GM12878 (cell line): ENCODE results near the gene BCKDHA. TPM values are rescaled to one million over a fixed set of nuclear protein-coding genes. Genes with fewer than 3 reads are reported as not detected.

ENCODE experiments used
- ATAC-seq: fragments of 200-7000 bp; cut with Tn5 transposase; 3 replicates; pipeline ENCODE4 v1.9.1; 2020; ENCODE audit warnings: mild to moderate bottlenecking, moderate library complexity
- BruUV-seq: library from RNA; stranded (reverse); fragments of 400-500 nt; replicated peaks from 2 replicates; lab custom pipeline; 2021; lab: Mats Ljungman, UMichigan
- CTCF ChIA-PET: fragments of 300-600 bp; sonication (Branson Sonifier 250); formaldehyde crosslinking; extraction: SDS; loops from one replicate; lab custom pipeline; 2021; ENCODE audit warnings: inconsistent platforms; lab: Yijun Ruan, JAX
- POLR2A ChIA-PET: fragments of 350-600 bp; formaldehyde crosslinking; extraction: SDS; loops from one replicate; lab custom pipeline; 2021; ENCODE audit warnings: inconsistent platforms; lab: Charles Lee
- RAD21 ChIA-PET: fragments of 300-600 bp; sonication (Branson Sonifier 250); formaldehyde crosslinking; loops from one replicate; lab custom pipeline; 2023; ENCODE audit warnings: antibody characterized with exemption; ENCODE audit not compliant: unreplicated experiment; lab: Charles Lee
- SMC1A ChIA-PET: fragments of 300-600 bp; sonication (Branson Sonifier 250); formaldehyde crosslinking; loops from one replicate; lab custom pipeline; 2023; ENCODE audit not compliant: unreplicated experiment, uncharacterized antibody; lab: Charles Lee
- DNase-seq: peaks from one replicate; pipeline ENCODE4 v3.0.0-alpha.2; 2011; ENCODE audit warnings: low read depth, low spot score
- FAIRE-seq: peaks from 3 replicates; lab custom pipeline; 2011; peaks lifted over from hg19 to GRCh38; lab: Jason Lieb, UNC
- H2AFZ ChIP-seq: 2 replicates; pipeline ENCODE4 v1.6.0; 2011; ENCODE audit warnings: low read depth, low read length, control low read depth; ENCODE audit not compliant: control insufficient read depth
- H3K27ac ChIP-seq: 2 replicates; pipeline ENCODE4 v1.5.1; 2011; ENCODE audit warnings: control low read depth; ENCODE audit not compliant: control insufficient read depth, insufficient read depth
- H3K27me3 ChIP-seq, 2 experiments: replicated peaks in 1 of 2; 2 replicates each; pipeline versions ENCODE4 v1.6.0 to v1.6.1; 2011; ENCODE audit warnings: low read length in 1 of 2; ENCODE audit not compliant: control insufficient read depth in 2 of 2, insufficient read depth in 2 of 2
- H3K36me3 ChIP-seq, 2 experiments: 2 replicates each; pipeline ENCODE4 v1.5.1; 2011; ENCODE audit warnings: low read length in 1 of 2; ENCODE audit not compliant: control insufficient read depth in 2 of 2, insufficient read depth in 2 of 2
- H3K4me1 ChIP-seq: 2 replicates; pipeline ENCODE4 v1.6.1; 2011; ENCODE audit warnings: mild to moderate bottlenecking, low read length, moderate library complexity, mixed read lengths; ENCODE audit not compliant: control insufficient read depth, insufficient read depth
- H3K4me2 ChIP-seq: 2 replicates; pipeline ENCODE4 v1.6.0; 2011; ENCODE audit warnings: control low read depth; ENCODE audit not compliant: control insufficient read depth, insufficient read depth
- H3K4me3 ChIP-seq: fragments of 200-600 bp; sonication (generic); 2 replicates; pipeline ENCODE4 v1.5.1; 2016
- H3K79me2 ChIP-seq: 2 replicates; pipeline ENCODE4 v1.6.0; 2011; ENCODE audit warnings: low read length; ENCODE audit not compliant: control insufficient read depth, insufficient read depth
- H3K9ac ChIP-seq: 2 replicates; pipeline ENCODE4 v1.8.0; 2011; ENCODE audit warnings: low read length, control low read depth, mixed read lengths; ENCODE audit not compliant: control insufficient read depth, insufficient read depth
- H3K9me3 ChIP-seq: replicated peaks from 3 replicates; pipeline ENCODE4 v1.5.1; 2011; ENCODE audit warnings: mild to moderate bottlenecking, low read length; ENCODE audit not compliant: control insufficient read depth, insufficient read depth
- H4K20me1 ChIP-seq: 2 replicates; pipeline ENCODE4 v1.6.0; 2011; ENCODE audit not compliant: control insufficient read depth, insufficient read depth
- ASH2L ChIP-seq: fragments of 300-600, 200-600 bp; sonication (generic); IDR thresholded peaks from 2 replicates; pipeline ENCODE4 v1.6.1; 2017; ENCODE audit warnings: low read depth, mild to moderate bottlenecking, borderline replicate concordance
- BCL11A ChIP-seq: IDR thresholded peaks from 2 replicates; pipeline ENCODE4 v1.6.1; 2011; ENCODE audit warnings: low read depth, low read length
- CHD1 ChIP-seq: IDR thresholded peaks from 2 replicates; pipeline ENCODE4 v1.6.1; 2012; ENCODE audit warnings: low read depth, low read length, improper control_type of control experiment
- EGR1 ChIP-seq, 2 experiments: IDR thresholded peaks; 1 replicate in 1 of 2; 2 replicates in 1 of 2; pipeline ENCODE4 v1.6.1; 2011 to 2012; ENCODE audit warnings: low read depth in 2 of 2, low read length in 2 of 2, borderline replicate concordance in 1 of 2, mild to moderate bottlenecking in 1 of 2, moderate library complexity in 1 of 2
- GABPA ChIP-seq: IDR thresholded peaks from 2 replicates; pipeline ENCODE4 v1.6.1; 2014; ENCODE audit warnings: antibody characterized with exemption, low read depth, mild to moderate bottlenecking, inconsistent platforms
- IKZF1 ChIP-seq: fragments of 450-650 bp; conservative IDR thresholded peaks from 2 replicates; pipeline ENCODE4 v1.6.1; 2017; ENCODE audit warnings: antibody characterized with exemption, mild to moderate bottlenecking
- KLF5 ChIP-seq: fragments of 450-650 bp; IDR thresholded peaks from 2 replicates; pipeline ENCODE4 v1.6.1; 2014; ENCODE audit warnings: mild to moderate bottlenecking; ENCODE audit not compliant: partially characterized antibody
- MYB ChIP-seq: fragments of 150-350 bp; IDR thresholded peaks from 2 replicates; pipeline ENCODE4 v1.6.1; 2014; ENCODE audit warnings: mild to moderate bottlenecking, low read depth, low read length, borderline replicate concordance
- NR2C1 ChIP-seq: fragments of 450-650 bp; IDR thresholded peaks from 2 replicates; pipeline ENCODE4 v1.6.1; 2017; ENCODE audit warnings: antibody characterized with exemption, mild to moderate bottlenecking, moderate library complexity
- SIX5 ChIP-seq: IDR thresholded peaks from 2 replicates; pipeline ENCODE4 v1.6.1; 2011; ENCODE audit warnings: mild to moderate bottlenecking, low read depth, low read length, moderate library complexity; ENCODE audit not compliant: severe bottlenecking
- SMAD1 ChIP-seq: fragments of 450-650 bp; IDR thresholded peaks from 2 replicates; pipeline ENCODE4 v1.6.1; 2018; ENCODE audit warnings: mild to moderate bottlenecking, low read depth; ENCODE audit not compliant: partially characterized antibody
- SUPT20H ChIP-seq: IDR thresholded peaks from 2 replicates; pipeline ENCODE4 v1.6.1; 2011; ENCODE audit warnings: low read depth, mild to moderate bottlenecking, low read length, moderate library complexity, borderline replicate concordance; ENCODE audit not compliant: control insufficient read depth
- ZNF207 ChIP-seq: fragments of 450-650 bp; IDR thresholded peaks from 2 replicates; pipeline ENCODE4 v1.6.1; 2014; ENCODE audit warnings: antibody characterized with exemption, mild to moderate bottlenecking, borderline replicate concordance
- ZNF622 ChIP-seq: fragments of 450-650 bp; IDR thresholded peaks from 2 replicates; pipeline ENCODE4 v1.6.1; 2017; ENCODE audit warnings: mild to moderate bottlenecking, inconsistent platforms
- WGBS: methylation state at CpG from one replicate; pipeline ENCODE4 v1.1.6; 2016; ENCODE audit warnings: low lambda C conversion rate; ENCODE audit not compliant: insufficient replicate concordance, insufficient coverage; ENCODE audit errors: missing lambda C conversion rate; 5-methylcytosine and 5-hydroxymethylcytosine counted together
- in situ Hi-C: fragments of 300-500 bp; cut with MboI; formaldehyde crosslinking; loops from 9 replicates; pipeline ENCODE4 v1.14.3; 2018; ENCODE audit warnings: mixed read lengths
- intact Hi-C: fragments of 100-400 bp; cut with micrococcal nuclease; formaldehyde crosslinking; loops from one replicate; pipeline ENCODE4 v1.14.2; 2022; ENCODE audit not compliant: unreplicated experiment
- polyA plus RNA-seq, 11 experiments: library from polyadenylated mRNA; depleted of rRNA in 4 of 11; unstranded in 6 of 11; stranded (reverse) in 5 of 11; fragments of >200 nt; fragmentation: Nextera tagmentation in 4 of 11; fragmentation: Illumina TruSeq in 1 of 11; extraction: Ambion mirVana in 4 of 11; extraction: Trizol in 1 of 11; gene quantifications; 1 replicate in 1 of 11; 2 replicates in 10 of 11; pipeline versions ENCODE4 v1.2.1 to v1.2.3, GENCODE V29; 2011 to 2016; ENCODE audit warnings: inconsistent platforms in 2 of 11, missing spikeins in 2 of 11, low read depth in 1 of 11
- total RNA-seq, 4 experiments: library from RNA; depleted of rRNA in 3 of 4; stranded (reverse); fragments of >200 nt in 3 of 4; fragmentation: Illumina TruSeq in 1 of 4; extraction: Trizol in 1 of 4; gene quantifications; 2 replicates each; pipeline versions ENCODE4 v1.2.1 to v1.2.3, GENCODE V29; 2013 to 2021
- TF ChIP-seq, protein P1 (sequence below): fragments of 450-650 bp; IDR thresholded peaks from 2 replicates; pipeline ENCODE4 v1.6.1; 2017; ENCODE audit warnings: antibody characterized with exemption, mild to moderate bottlenecking, moderate library complexity
- TF ChIP-seq, protein P2 (sequence below): fragments of 150-350 bp; IDR thresholded peaks from 2 replicates; pipeline ENCODE4 v1.6.1; 2014; ENCODE audit warnings: mild to moderate bottlenecking, low read depth, low read length

The BCKDHA gene
- total and polyA plus RNA-seq, 10 of the 15 experiments (the other 5 are each of a cell fraction or from before 2014, with no cell fraction given), result 9.9 to 107 (median 46.4) TPM

DNA sequence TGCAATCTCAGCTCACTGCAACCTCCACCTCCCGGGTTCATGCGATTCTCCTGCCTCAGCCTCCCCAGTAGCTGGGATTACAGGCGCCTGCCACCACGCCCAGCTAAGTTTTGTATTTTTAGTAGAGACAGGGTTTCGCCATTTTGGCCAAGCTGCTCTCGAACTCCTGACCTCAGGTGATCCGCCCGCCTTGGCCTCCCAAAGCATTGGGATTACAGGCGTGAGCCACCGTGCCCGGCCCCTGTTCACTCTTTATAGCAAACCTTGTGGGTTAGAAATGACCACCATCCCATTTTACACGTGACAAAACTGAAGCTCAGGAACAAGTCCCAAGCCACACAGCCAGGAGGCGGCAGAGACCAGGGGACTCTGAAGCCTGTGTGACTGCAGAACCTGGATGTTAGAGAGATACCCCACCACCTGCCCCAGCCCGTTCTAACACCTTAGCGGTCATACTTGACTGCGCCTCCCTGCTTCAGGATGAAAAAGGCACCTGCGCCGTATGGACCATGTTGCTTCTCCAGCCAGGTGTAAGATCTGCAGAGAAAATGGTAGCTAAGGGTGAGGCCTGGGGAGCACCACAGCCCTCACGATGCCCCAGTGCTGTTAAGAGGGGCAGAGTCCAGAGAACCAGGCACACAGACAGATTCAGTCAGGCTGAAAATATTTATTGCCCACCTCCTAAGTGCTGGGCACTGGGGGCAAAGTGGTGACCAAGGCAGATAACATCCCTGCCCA is 38.5 kb downstream of the BCKDHA start:
- WGBS, result 93% methylated on average over 19 of the region's 19 CpGs
- no peak overlapping the region for H3K9ac ChIP-seq
- no peaks in the 10 kb centered on the region for H4K20me1 ChIP-seq
- in situ Hi-C loops (no loop called here), intact Hi-C loops (loop anchor here (5.0 kb wide), 1 partner anchor 234 kb away; no protein-coding TSS in a partner anchor)
- ChIA-PET SMC1A (interaction anchor here (0.6 to 1.7 kb wide), 3 partner anchors 12 to 226 kb away, joined by 3 to 4 read pairs (median 3); no protein-coding TSS in a partner anchor), POLR2A (interaction anchor here (0.5 kb wide), 1 partner anchor 119 kb away, joined by 5 read pairs; no protein-coding TSS in a partner anchor), RAD21 (interaction anchor here (0.6 to 1.0 kb wide), 2 partner anchors 74 to 127 kb away, joined by 3 read pairs; no protein-coding TSS in a partner anchor), CTCF (interaction anchor here (0.6 to 1.6 kb wide), 6 partner anchors 14 to 232 kb away, joined by 3 read pairs; no protein-coding TSS in a partner anchor)
- no peak overlapping the region for H3K4me2 ChIP-seq
- no peaks in the 10 kb centered on the region for H3K27me3 ChIP-seq
- H3K4me1 ChIP-seq, result no peaks in the 10 kb centered on the region
- DNase-seq, result no peak
- H2AFZ ChIP-seq, result no peak overlapping the region
- FAIRE-seq, result no peak
- H3K4me3 ChIP-seq, result no peak overlapping the region
- H3K27ac ChIP-seq, result no peak overlapping the region
- no peaks in the 10 kb centered on the region for H3K9me3 ChIP-seq
- H3K36me3 ChIP-seq, result peaks cover 9 to 10% of the 10 kb centered on the region in 2 experiments; a peak in 3 of 4 replicates
- TF ChIP-seq, protein P1, sequence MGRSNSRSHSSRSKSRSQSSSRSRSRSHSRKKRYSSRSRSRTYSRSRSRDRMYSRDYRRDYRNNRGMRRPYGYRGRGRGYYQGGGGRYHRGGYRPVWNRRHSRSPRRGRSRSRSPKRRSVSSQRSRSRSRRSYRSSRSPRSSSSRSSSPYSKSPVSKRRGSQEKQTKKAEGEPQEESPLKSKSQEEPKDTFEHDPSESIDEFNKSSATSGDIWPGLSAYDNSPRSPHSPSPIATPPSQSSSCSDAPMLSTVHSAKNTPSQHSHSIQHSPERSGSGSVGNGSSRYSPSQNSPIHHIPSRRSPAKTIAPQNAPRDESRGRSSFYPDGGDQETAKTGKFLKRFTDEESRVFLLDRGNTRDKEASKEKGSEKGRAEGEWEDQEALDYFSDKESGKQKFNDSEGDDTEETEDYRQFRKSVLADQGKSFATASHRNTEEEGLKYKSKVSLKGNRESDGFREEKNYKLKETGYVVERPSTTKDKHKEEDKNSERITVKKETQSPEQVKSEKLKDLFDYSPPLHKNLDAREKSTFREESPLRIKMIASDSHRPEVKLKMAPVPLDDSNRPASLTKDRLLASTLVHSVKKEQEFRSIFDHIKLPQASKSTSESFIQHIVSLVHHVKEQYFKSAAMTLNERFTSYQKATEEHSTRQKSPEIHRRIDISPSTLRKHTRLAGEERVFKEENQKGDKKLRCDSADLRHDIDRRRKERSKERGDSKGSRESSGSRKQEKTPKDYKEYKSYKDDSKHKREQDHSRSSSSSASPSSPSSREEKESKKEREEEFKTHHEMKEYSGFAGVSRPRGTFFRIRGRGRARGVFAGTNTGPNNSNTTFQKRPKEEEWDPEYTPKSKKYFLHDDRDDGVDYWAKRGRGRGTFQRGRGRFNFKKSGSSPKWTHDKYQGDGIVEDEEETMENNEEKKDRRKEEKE, result no peak
- TF ChIP-seq NR2C1 (no peak), GABPA (no peak), BCL11A (no peak), SUPT20H (no peak), SIX5 (no peak), ZNF622 (no peak), IKZF1 (no peak), ZNF207 (no peak), EGR1 (IDR thresholded peaks at IDR 0.05; ENCODE audit: borderline replicate concordance in 1 of 2, low read depth in 2 of 2, low read length in 2 of 2) (no peak), KLF5 (no peak), CHD1 (no peak), MYB (no peak), ASH2L (no peak), SMAD1 (no peak)
- TF ChIP-seq, protein P2, sequence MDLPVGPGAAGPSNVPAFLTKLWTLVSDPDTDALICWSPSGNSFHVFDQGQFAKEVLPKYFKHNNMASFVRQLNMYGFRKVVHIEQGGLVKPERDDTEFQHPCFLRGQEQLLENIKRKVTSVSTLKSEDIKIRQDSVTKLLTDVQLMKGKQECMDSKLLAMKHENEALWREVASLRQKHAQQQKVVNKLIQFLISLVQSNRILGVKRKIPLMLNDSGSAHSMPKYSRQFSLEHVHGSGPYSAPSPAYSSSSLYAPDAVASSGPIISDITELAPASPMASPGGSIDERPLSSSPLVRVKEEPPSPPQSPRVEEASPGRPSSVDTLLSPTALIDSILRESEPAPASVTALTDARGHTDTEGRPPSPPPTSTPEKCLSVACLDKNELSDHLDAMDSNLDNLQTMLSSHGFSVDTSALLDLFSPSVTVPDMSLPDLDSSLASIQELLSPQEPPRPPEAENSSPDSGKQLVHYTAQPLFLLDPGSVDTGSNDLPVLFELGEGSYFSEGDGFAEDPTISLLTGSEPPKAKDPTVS, result no peak
- BruUV-seq, result no TSS peak
- peaks cover 2% of the 10 kb centered on the region for H3K79me2 ChIP-seq
- no peak for ATAC-seq
